SK-N-SH (cell line): ENCODE measurements around the gene GALNT16. TPM values are rescaled to one million over a fixed set of nuclear protein-coding genes. Genes with fewer than 3 reads are reported as not detected.

Experiments
- CTCF ChIA-PET: fragments of 300-600, 350-600 bp; formaldehyde crosslinking; extraction: SDS; loops from one replicate; lab custom pipeline; 2021; lab: Yijun Ruan, JAX
- POLR2A ChIA-PET: fragments of 350-600 bp; sonication (Branson Sonifier 250); formaldehyde crosslinking; extraction: SDS; loops from one replicate; lab custom pipeline; 2020; ENCODE audit warnings: antibody characterized with exemption, inconsistent platforms; lab: Yijun Ruan, JAX
- DNase-seq: peaks from one replicate; pipeline ENCODE4 v3.0.0; 2012
- H2AFZ ChIP-seq: fragments of 200-600 bp; sonication (generic); 2 replicates; pipeline ENCODE4 v1.8.1; 2016; ENCODE audit warnings: antibody characterized with exemption, mild to moderate bottlenecking, low read depth
- H3F3A ChIP-seq: fragments of 200-600 bp; sonication (generic); replicated peaks from 2 replicates; pipeline ENCODE3; 2016; ENCODE audit warnings: antibody characterized with exemption, mild to moderate bottlenecking; ENCODE audit not compliant: insufficient read depth
- H3K27ac ChIP-seq, 2 experiments: fragments of 200-500 bp in 1 of 2; fragments of 200-600 bp in 1 of 2; sonication (Bioruptor generic) in 1 of 2; sonication (generic), shearing (Covaris generic) in 1 of 2; 2 replicates each; pipeline versions ENCODE4 v1.5.1 to v1.6.1; 2014 to 2016; ENCODE audit warnings: low read depth in 2 of 2, inconsistent platforms in 1 of 2, low read length in 1 of 2, mild to moderate bottlenecking in 1 of 2, mixed read lengths in 1 of 2
- H3K27me3 ChIP-seq: fragments of 200-600 bp; sonication (generic), shearing (Covaris generic); 2 replicates; pipeline ENCODE4 v1.6.1; 2016; ENCODE audit warnings: mixed run types; ENCODE audit not compliant: insufficient read depth
- H3K36me3 ChIP-seq, 2 experiments: fragments of 200-500 bp in 1 of 2; fragments of 200-600 bp in 1 of 2; sonication (Bioruptor generic) in 1 of 2; sonication (generic) in 1 of 2; replicated peaks in 1 of 2; 2 replicates each; pipeline versions ENCODE3 to v1.5.1; 2014 to 2016; ENCODE audit warnings: low read length in 1 of 2, mild to moderate bottlenecking in 1 of 2; ENCODE audit not compliant: insufficient read depth in 2 of 2, control insufficient read depth in 1 of 2
- H3K4me1 ChIP-seq, 2 experiments: fragments of 200-500 bp in 1 of 2; fragments of 200-600 bp in 1 of 2; sonication (Bioruptor generic) in 1 of 2; sonication (generic), shearing (Covaris generic) in 1 of 2; 2 replicates each; pipeline versions ENCODE4 v1.5.1 to v1.6.1; 2014 to 2016; ENCODE audit warnings: low read depth in 1 of 2, low read length in 1 of 2, mixed run types in 1 of 2; ENCODE audit not compliant: insufficient read depth in 2 of 2, control insufficient read depth in 1 of 2
- H3K4me2 ChIP-seq: fragments of 200-600 bp; sonication (generic), shearing (Covaris generic); 2 replicates; pipeline ENCODE4 v1.6.1; 2017; ENCODE audit warnings: mixed run types
- H3K4me3 ChIP-seq, 2 experiments: fragments of 200-500 bp in 1 of 2; fragments of 200-600 bp in 1 of 2; sonication (Bioruptor generic) in 1 of 2; sonication (generic), shearing (Covaris generic) in 1 of 2; 2 replicates each; pipeline versions ENCODE4 v1.5.1 to v1.8.1; 2014 to 2016; ENCODE audit warnings: low read depth in 2 of 2, inconsistent platforms in 1 of 2, low read length in 1 of 2, mild to moderate bottlenecking in 1 of 2, mixed read lengths in 1 of 2, moderate library complexity in 1 of 2
- H3K79me2 ChIP-seq: fragments of 200-600 bp; sonication (generic); 2 replicates; pipeline ENCODE4 v1.8.1; 2017; ENCODE audit warnings: mild to moderate bottlenecking; ENCODE audit not compliant: insufficient read depth
- H3K9ac ChIP-seq: fragments of 200-600 bp; sonication (generic); 2 replicates; pipeline ENCODE4 v1.6.1; 2017; ENCODE audit warnings: mixed run types
- H3K9me2 ChIP-seq: fragments of 200-600 bp; sonication (generic); 2 replicates; pipeline ENCODE4 v1.6.1; 2017; ENCODE audit warnings: mixed run types
- H3K9me3 ChIP-seq: fragments of 200-600 bp; sonication (generic); 2 replicates; pipeline ENCODE4 v1.6.1; 2017; ENCODE audit warnings: mixed run types, mild to moderate bottlenecking, moderate library complexity
- H4K20me1 ChIP-seq: fragments of 200-600 bp; sonication (generic); 2 replicates; pipeline ENCODE4 v1.6.1; 2017; ENCODE audit warnings: mild to moderate bottlenecking, mixed run types; ENCODE audit not compliant: insufficient read depth
- ELF1 ChIP-seq: IDR thresholded peaks from 2 replicates; pipeline ENCODE4 v1.4.0; 2012
- EZH2phosphoT487 ChIP-seq: fragments of 200-600 bp; sonication (generic); IDR thresholded peaks from 2 replicates; pipeline ENCODE4 v1.6.1; 2017; ENCODE audit warnings: low read depth, mixed run types, mild to moderate bottlenecking, antibody characterized with exemption, moderate library complexity, borderline replicate concordance
- FOSL2 ChIP-seq: IDR thresholded peaks from 2 replicates; pipeline ENCODE4 v1.4.0; 2012; ENCODE audit warnings: low read depth, mild to moderate bottlenecking, moderate library complexity, borderline replicate concordance
- FOXM1 ChIP-seq: IDR thresholded peaks from 2 replicates; pipeline ENCODE4 v1.4.0; 2012; ENCODE audit warnings: low read depth, mild to moderate bottlenecking
- GABPA ChIP-seq: IDR thresholded peaks from 2 replicates; pipeline ENCODE4 v1.4.0; 2012; ENCODE audit warnings: low read depth, mild to moderate bottlenecking
- IRF3 ChIP-seq: fragments of 150-350 bp; IDR thresholded peaks from 2 replicates; pipeline ENCODE4 v1.6.1; 2016; ENCODE audit warnings: mild to moderate bottlenecking, low read depth, low read length
- MEF2A ChIP-seq: IDR thresholded peaks from 2 replicates; pipeline ENCODE4 v1.4.0; 2012; ENCODE audit warnings: low read depth, borderline replicate concordance
- MXI1 ChIP-seq: IDR thresholded peaks from 2 replicates; pipeline ENCODE4 v1.6.1; 2012; ENCODE audit warnings: mild to moderate bottlenecking, low read depth, low read length, improper control_type of control experiment
- NRF1 ChIP-seq: IDR thresholded peaks from 2 replicates; pipeline ENCODE4 v1.6.1; 2012; ENCODE audit warnings: low read depth, mild to moderate bottlenecking, low read length
- PBX3 ChIP-seq: IDR thresholded peaks from 2 replicates; pipeline ENCODE4; 2012
- RAD21 ChIP-seq: IDR thresholded peaks from 2 replicates; pipeline ENCODE4 v1.6.1; 2012; ENCODE audit warnings: mild to moderate bottlenecking, low read length
- REST ChIP-seq: IDR thresholded peaks from 2 replicates; pipeline ENCODE4 v1.6.1; 2012; ENCODE audit warnings: mild to moderate bottlenecking, low read depth, low read length, moderate library complexity
- RXRA ChIP-seq: IDR thresholded peaks from 2 replicates; pipeline ENCODE4 v1.4.0; 2012; ENCODE audit warnings: low read depth, mild to moderate bottlenecking, borderline replicate concordance
- SIN3A ChIP-seq: IDR thresholded peaks from 2 replicates; pipeline ENCODE4 v1.6.1; 2012; ENCODE audit warnings: low read depth, mild to moderate bottlenecking, low read length, moderate library complexity, borderline replicate concordance
- TEAD4 ChIP-seq: IDR thresholded peaks from 2 replicates; pipeline ENCODE4 v1.4.0; 2012; ENCODE audit warnings: mild to moderate bottlenecking, borderline replicate concordance; ENCODE audit not compliant: insufficient read depth
- USF2 ChIP-seq: fragments of 150-350 bp; IDR thresholded peaks from 2 replicates; pipeline ENCODE4 v1.6.1; 2017; ENCODE audit warnings: antibody characterized with exemption, low read length, low read depth, borderline replicate concordance
- YY1 ChIP-seq: IDR thresholded peaks from 2 replicates; pipeline ENCODE4 v1.4.0; 2012; ENCODE audit warnings: low read depth, mild to moderate bottlenecking
- WGBS: methylation state at CpG from one replicate; pipeline ENCODE4 v1.1.6; 2017; ENCODE audit warnings: low lambda C conversion rate; 5-methylcytosine and 5-hydroxymethylcytosine counted together
- polyA plus RNA-seq, 3 experiments: library from polyadenylated mRNA; depleted of rRNA; stranded (reverse); fragments of >200 nt; gene quantifications; 2 replicates each; pipeline ENCODE4 v1.2.3, GENCODE V29; 2012

The GALNT16 gene
- polyA plus RNA-seq, 1 of the 3 experiments (the other 2 are of a cell fraction) = 17.0 TPM

GRCh38 chr14:69235708-69236107 is 24.2 kb upstream of the GALNT16 start:
- TF ChIP-seq IRF3 (no peak), MXI1 (no peak), ELF1 (no peak), RAD21 (no peak), YY1 (no peak), REST (no peak), MEF2A (no peak)
- H3K4me3 ChIP-seq = no peak overlapping the region
- H2AFZ ChIP-seq = no peak overlapping the region
- no peaks in the 10 kb centered on the region; a peak in 1 of 4 replicates for H3K4me1 ChIP-seq
- ChIA-PET CTCF (interaction anchor here (1.2 to 2.7 kb wide), 8 partner anchors 13 to 225 kb away, joined by 3 to 9 read pairs (median 3); no protein-coding TSS in a partner anchor), POLR2A (no interaction called here)
- DNase-seq = no peak
- H3K79me2 ChIP-seq = no peaks in the 10 kb centered on the region
- H3K4me2 ChIP-seq = no peak overlapping the region
- no peaks in the 10 kb centered on the region for H3F3A ChIP-seq
- H3K27me3 ChIP-seq = no peaks in the 10 kb centered on the region
- WGBS = 96% methylated on average over 1 of the region's 1 CpG
- H3K9me2 ChIP-seq = no peaks in the 10 kb centered on the region
- no peak overlapping the region for H3K27ac ChIP-seq
- no peaks in the 10 kb centered on the region for H4K20me1 ChIP-seq
- peaks cover 32 to 66% of the 10 kb centered on the region in 2 experiments for H3K36me3 ChIP-seq
- H3K9ac ChIP-seq = no peak overlapping the region
- no peaks in the 10 kb centered on the region for H3K9me3 ChIP-seq

GRCh38 chr14:69237142-69237541 is 22.8 kb upstream of the GALNT16 start:
- no peaks in the 10 kb centered on the region; a peak in 1 of 4 replicates for H3K4me1 ChIP-seq

More at GRCh38 chr14:69237142-69237541, 22.8 kb upstream of the GALNT16 start:
- H3K4me2 ChIP-seq = no peak overlapping the region
- 100% methylated on average over 1 of the region's 1 CpG for WGBS
- no peak for DNase-seq
- H3K79me2 ChIP-seq = no peaks in the 10 kb centered on the region
- CTCF ChIA-PET = interaction anchor here (2.7 kb wide), 1 partner anchor 224 kb away, joined by 9 read pairs; no protein-coding TSS in a partner anchor
- no peaks in the 10 kb centered on the region for H3K9me2 ChIP-seq
- no peak overlapping the region for H3K4me3 ChIP-seq
- no peak overlapping the region for H3K9ac ChIP-seq
- POLR2A ChIA-PET = no interaction called here
- H3K27me3 ChIP-seq = no peaks in the 10 kb centered on the region
- H3K36me3 ChIP-seq = peaks cover 23 to 72% of the 10 kb centered on the region in 2 experiments
- H4K20me1 ChIP-seq = no peaks in the 10 kb centered on the region
- no peak overlapping the region for H2AFZ ChIP-seq
- no peaks in the 10 kb centered on the region for H3K9me3 ChIP-seq
- TF ChIP-seq FOXM1 (no peak), NRF1 (no peak), RXRA (no peak), YY1 (no peak), TEAD4 (no peak), EZH2phosphoT487 (no peak), GABPA (no peak), PBX3 (no peak), SIN3A (no peak), FOSL2 (no peak), USF2 (no peak)
- peaks cover 5% of the 10 kb centered on the region for H3F3A ChIP-seq
- H3K27ac ChIP-seq = no peak overlapping the region
